HG03045 (cell line): Measurements from ENCODE around the gene TK1.
"Not testable (repeated sequence)": the region's sequence is repeated elsewhere in the genome, so short reads cannot be mapped to it uniquely, and the experiment has no call there.

Experiments
- ATAC-seq: cut with Tn5 transposase; IDR thresholded peaks from one replicate; pipeline ENCODE4 v1.9.1; 2021; ENCODE audit warnings: mild to moderate bottlenecking, moderate library complexity; ENCODE audit not compliant: unreplicated experiment

TK1 gene

DNA sequence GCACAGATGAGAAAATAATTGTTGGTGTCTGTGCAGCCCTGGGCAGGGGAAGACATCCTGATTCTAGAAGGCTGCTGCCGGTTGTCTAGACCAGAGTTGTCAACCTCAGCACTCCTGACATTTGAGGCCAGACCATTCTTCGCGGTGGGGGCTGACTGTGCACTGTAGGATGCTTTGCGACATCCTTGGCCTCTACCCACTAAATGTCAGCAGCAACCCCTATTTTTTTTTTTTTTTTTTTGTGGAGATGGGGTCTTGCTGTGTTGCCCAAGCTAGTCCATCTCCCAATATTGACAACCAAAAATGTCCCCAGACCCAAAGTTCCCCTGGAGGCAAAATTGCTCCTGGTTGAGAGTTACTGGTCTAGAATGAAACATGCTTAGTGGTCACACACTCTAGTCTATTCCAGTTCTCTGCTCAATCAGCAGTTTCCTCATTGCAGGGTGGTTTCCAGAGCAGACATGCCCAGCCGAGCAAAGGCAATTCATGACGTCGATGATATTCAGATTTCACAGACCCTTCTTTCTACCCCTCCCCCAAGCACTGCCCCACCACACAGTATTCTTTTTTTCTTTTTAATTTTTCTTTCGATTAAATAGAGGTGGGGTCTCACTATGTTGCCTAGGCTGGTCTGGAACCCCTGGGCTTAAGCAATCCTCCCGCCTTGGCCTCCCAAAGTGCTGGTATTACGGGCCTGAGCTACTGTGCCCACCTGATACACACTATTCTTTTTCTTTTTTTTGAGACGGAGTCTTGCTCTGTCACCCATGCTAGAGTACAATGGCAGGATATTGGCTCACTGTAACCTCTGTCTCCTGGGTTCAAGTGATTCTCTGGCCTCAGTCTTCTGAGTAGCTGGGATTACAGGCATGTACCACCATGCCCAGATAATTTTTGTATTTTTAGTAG lies 31.7 kb downstream of the TK1 start:
- peak; percentile 41 for ATAC-seq

- ATAC-seq: no peak
Measured at GRCh38 chr17:78151514-78152008, 35.3 kb downstream of the TK1 start.

- no peak for ATAC-seq
Measured at GRCh38 chr17:78148286-78149016, 38.4 kb downstream of the TK1 start.

- no peak for ATAC-seq
Measured at GRCh38 chr17:78147315-78147998, 39.4 kb downstream of the TK1 start.

GRCh38 chr17:78146881-78147280 lies 40.0 kb downstream of the TK1 start:
- no peak for ATAC-seq

DNA sequence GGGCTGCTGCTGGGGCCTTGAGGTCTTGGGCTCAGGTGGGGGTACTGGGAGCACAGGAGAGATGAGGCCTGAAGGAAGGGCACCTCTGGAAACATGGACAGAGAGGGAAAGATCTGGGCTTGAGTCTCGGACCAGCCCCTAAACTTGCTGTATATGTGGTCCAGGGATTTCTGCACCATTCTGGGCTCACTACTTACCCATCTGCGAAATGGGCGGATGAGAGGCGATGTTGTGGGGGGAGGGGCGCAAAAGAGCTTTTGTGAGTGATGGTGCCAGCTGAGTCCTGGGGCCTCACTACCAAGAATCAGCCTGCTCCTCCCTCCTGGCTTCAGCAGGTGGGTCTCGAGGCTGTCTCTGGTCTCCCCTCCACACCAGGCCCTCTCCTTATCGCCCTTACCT lies 40.4 kb downstream of the TK1 start:
- no peak for ATAC-seq

DNA sequence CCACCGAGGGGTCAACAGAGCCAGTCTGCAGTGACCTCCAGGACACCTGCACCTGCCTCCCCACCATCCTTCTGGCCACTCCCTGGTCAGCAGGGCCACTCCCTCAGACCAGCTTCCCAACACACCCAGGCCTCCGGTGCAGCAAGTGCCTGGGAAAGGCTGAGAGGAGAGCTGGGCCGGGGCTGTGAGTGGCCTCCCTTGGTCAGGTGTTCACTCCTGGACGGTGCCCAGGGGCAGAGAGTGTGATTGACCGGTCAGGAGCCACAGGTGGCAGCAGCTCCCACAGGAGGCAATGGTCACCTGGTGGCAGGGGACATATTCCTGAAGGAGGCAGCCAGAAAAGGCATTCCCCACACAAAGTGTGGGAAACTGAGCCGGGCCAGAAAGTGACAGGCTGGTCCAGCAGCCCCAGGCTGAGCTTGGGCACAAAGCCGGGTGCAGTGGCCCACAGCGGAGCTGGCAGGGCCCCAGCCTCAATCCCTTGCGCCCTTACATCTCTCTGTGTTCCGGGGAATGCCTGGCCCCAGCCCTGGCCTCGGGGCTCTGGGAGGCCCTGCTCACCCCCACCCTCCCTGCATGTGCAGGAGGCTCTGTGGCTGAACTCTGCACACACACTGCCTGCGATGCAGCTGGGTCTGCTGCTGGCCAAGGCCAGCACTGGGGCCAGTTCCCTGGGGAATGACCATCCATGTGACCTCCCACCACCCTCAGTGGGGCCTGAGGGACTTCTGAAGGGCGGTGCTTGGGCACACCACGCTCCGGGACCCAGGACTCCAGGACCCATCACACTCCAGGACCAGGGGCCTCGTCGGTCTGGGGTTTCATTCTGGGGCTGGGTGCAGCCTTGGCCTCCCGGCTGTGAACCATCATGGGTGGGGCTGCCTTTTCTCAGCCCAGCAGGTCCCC lies 41.9 kb downstream of the TK1 start:
- ATAC-seq: no peak

DNA sequence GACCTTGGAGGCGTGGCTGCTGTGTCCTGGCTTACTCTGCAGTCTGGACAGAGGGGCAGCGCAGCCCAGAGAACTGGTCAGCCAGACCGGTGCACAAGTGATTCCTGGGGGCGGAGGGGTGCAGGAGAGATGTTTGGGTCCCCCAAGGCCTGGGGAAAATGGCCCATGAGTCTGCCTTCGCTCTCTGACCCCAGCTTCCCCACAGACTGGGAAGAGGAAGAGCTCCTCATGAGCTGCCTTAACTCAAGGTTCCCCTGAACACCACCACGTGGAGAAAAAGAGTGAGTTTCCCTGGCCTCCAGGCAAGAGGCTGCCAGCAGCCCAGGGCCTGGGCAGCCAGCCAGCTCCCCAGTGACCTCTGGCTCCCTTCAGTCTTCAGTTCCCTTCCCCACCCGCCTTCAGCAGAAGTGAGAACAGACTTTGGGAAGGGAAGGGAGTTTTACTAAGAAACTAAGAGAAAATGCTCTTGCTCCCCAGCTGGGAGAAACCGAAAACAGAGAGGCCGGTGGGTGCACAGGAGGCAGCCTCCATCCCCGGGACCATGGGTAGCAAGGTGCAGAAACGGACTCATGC lies 42.6 kb downstream of the TK1 start:
- no peak for ATAC-seq

- no peak for ATAC-seq
Measured at GRCh38 chr17:78143214-78144146, 43.4 kb downstream of the TK1 start.

DNA sequence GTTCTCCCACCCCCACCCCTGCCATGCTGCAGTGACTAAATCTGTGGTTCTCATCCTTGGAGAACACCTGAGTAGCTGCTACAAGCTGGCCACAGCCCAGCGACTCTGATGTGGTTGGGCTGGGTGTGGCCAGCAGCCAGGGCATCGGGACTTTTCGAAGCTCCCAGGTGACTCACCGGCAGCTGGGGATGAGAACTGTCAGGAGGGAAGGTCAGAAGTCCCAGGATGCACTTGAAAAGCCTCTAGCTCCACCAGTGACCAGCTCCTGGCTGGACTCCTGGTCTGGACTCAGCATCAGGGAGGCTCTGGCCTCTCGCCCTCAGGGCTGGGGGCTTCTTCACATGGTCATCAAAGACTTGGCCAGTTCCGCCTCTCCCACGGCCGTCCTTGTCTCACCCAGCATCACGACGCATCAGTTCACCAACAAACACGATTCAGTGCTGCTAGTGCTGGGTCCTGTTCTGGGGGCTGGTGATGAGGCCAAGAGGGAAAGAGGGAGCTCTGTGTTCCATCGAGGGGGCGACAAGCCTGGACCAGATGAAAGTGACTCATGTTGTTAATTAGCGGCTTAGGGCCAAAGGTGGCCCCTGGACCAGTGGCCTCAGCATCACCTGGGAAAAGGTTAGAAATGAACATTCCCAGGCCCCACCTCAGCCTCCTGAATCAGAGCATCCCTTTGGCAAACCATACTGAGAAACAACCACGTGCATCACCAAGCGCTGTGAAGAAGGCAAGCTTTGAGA lies 44.6 kb downstream of the TK1 start:
- no peak for ATAC-seq

DNA sequence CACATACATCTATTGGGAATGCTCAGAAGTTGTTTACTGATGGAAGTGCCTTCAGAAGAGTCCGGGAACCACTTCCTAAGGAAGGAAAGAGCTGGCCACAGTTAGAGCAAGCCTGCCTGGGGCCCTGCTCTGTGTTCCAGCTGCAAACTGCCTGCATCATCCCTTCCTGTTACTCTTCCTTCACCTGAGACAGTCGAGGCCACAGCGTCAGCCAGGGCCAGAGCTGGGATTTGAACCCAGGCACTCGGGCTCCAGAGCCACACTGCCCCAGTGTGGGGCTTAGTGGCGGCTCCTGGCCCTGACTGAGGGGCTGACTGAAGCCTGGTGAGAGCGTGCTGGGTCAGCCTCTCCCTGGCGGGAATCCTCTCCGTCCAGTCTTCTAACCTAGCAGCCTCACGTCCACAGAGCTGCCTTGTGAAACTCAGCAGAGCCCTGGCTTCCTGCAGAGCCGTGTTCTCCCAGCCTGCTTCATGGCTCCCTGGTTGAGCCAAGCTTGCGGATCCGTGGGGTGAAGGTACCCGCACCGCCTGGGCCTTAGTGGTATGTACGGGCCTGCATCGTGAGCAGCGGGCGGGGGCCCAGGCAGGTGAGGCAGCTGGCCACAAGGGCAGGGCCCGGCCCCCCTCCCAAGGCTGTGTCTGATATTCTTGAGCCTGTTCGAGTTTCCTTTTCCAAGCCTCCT lies 45.3 kb downstream of the TK1 start:
- no peak for ATAC-seq

DNA sequence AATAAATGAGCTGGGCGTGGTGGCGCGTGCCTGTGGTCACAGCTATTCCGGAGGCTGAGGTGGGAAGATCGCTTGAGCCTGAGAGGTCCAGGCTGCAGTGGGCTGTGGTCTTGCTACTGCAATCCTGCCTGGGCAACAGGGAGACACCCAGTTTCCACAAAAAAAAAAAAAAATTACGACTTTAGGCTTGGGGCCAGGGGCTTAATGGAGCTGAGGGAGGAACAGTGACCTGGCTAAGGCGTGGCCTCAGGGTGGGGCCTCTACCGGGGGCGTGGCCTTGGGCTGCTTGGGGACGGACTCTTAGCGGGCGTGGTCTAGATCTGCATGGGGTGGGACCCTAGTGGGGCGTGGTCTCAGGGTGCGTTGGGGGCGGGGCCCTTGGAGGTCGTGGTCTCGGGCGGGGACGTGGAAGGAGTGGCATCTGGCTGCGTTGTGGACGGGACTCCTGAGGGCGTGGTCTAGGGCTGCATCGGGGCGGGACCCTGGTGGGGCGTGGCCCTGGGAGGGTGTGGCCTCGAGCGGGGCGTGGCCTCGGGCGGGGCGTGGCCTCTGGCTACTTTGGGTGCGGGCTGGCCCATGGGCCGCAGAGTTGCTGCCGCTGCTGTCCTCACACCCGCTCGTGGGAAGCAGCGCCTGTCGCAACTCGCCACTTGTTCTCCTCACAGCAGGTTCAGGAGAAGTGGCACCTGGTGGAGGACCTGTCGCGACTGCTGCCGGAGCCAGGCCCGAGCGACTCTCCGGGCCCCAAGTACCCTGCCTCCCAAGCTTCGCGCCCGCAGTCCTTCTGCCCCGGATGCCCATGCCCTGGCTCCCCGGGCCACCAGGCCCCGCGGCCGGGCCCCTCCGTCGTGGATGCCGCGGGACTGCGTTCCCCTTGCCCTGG lies 46.4 kb downstream of the TK1 start:
- peak; percentile 65 for ATAC-seq

GRCh38 chr17:78139861-78140168 lies 47.0 kb downstream of the TK1 start:
- ATAC-seq: not testable (repeated sequence)

GRCh38 chr17:78138204-78139060 lies 48.4 kb downstream of the TK1 start:
- no peak for ATAC-seq

DNA sequence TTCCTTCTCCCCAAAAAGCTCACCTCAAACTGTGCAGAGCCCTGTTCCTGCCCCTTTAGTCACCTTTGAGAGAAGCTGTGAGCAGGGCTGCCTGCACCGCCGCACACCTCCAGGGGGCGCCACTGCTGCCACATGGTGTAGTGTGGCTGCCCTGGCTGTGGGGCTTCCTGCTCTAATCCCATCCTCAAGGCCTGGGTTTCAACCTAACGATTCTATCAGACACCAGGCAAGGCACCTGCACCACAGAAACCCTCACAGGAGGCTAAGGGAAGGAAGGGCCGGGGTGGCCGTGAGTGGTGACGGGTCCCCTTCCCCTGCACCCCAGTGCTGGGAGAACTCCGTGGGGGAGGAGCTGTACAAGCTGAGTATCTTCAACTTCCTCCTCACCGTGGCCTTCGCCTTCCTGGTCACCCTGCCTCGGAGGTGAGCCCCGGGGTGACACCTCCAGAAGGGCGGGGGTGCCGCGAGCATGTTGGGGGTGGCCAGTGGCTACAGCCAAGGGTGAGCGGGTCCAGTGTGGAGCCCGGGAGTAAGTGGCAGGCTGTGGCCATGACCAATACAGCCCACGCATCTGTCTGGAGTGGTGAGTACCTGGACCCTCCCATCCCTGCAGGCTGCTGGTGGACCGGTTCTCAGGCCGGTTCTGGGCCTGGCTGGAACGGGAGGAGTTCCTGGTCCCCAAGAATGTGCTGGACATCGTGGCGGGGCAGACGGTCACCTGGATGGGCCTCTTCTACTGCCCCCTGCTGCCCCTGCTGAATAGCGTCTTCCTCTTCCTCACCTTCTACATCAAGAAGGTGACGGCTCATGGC lies 49.3 kb downstream of the TK1 start:
- no peak for ATAC-seq
